Hematopoietic multipotent progenitor cell treated with erythropoietin and hydrocortisone succinate and interleukin-3 and kit ligand, for 4 days (in vitro differentiated cells): ENCODE measurements around the gene CPEB3.

Experiments
- DNase-seq: peaks from one replicate; pipeline ENCODE4 v3.0.0-alpha.2; 2015

Gene CPEB3

GRCh38 chr10:92024700-92025099, 266.2 kb downstream of the CPEB3 start:
- DNase-seq: no peak

GRCh38 chr10:92014620-92015019, 276.3 kb downstream of the CPEB3 start:
- DNase-seq: no peak

DNA sequence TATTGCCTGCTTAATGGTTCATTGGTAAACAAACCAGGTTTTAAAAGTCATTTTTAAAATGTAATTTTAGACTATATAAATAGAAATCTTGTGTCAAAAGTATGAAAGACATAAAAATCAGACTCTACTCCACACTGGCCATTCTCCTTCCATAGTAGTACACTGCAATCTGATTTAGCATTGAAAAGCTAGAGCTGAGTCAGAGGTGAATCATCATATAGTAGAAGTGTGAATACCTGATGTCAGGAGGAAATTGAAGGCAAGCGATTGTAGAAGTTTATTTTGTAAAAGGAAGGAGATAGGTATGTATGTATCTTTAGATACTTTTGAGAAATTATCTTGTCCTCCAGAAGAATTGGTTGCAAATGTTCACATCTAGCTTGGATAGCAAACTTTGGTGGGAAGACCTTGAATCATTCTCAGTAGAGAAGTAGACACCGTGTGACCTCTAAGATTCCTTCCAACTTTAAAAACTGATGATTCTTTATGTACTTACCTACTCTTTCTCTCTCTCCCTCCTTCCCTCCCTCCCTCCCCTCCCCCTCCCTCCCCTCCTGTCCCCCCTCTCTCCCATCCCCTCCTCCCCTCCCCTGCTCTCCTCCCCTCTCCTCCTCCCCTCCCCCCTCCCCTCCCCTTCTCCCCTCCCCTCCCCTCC, 279.2 kb downstream of the CPEB3 start:
- peak; percentile 46 for DNase-seq

DNA sequence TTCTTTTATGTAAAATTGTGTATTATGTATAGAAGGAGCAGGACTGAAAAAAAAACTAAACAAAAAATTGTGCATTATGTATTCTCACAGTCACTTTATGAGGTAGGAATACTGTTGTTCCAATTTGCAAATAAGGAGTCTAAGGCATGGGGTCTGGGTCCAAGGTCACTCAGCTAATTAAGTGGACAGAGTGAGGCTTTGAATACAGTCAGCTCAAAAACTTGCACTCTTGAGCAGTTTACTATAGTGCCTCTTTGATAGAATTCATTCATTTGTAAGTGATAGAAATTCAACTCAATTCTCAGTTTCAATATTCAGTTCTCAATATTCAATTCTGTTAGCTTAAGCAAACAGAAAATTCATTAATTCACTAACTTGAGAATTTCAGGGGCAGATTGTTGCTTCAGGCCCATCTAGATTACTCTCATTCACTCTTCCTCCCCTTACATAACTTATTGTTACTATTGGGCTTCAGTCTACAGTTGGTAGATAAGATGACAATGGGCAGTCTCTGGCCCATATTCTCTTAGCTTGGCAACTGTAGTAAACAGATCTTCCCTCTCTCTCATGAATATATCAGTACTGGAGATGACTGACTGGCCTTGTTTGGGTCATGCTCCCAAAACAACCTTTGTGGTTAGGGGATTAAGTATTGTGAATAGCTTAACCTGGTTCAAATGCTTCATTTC, 280.7 kb downstream of the CPEB3 start:
- DNase-seq: no peak

- DNase-seq: no peak
Measured at GRCh38 chr10:92009445-92009844, 281.4 kb downstream of the CPEB3 start.

DNA sequence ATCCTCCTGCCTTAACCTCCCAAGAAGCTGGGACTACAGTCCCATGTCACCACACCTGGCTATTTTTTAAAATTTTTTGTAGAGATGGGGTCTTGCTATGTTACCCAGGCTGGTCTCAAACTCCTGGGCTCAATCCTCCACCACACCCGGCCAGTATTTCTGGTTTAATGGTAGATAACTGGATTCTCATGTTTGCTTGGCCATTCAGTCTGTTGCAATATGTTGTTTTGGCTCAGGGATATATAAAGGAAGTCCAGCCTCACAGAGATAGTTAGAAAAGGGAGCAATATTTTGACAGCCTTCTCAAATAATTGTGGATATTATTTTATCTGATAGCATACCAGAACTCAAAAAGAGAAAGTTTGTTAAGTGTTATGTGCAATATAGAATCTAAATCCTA, 284.9 kb downstream of the CPEB3 start:
- no peak for DNase-seq

GRCh38 chr10:92003258-92003657, 287.6 kb downstream of the CPEB3 start:
- DNase-seq: no peak

- no peak for DNase-seq
Measured at GRCh38 chr10:92001995-92002394, 288.9 kb downstream of the CPEB3 start.

GRCh38 chr10:92001581-92001980, 289.3 kb downstream of the CPEB3 start:
- peak; percentile 21 for DNase-seq
